Fibroblast of peridontal ligament (primary cell): ENCODE results near the gene PLPP6.
A peak's percentile ranks its signal among the peaks of the same experiment; 100 is the strongest.
"Not testable (repeated sequence)": the region's sequence is repeated elsewhere in the genome, so short reads cannot be mapped to it uniquely, and the experiment has no call there.

ENCODE experiments used
- DNase-seq: peaks from one replicate; pipeline ENCODE4 v3.0.0-alpha.2; 2010; ENCODE audit errors: extremely low read depth

The PLPP6 gene

GRCh38 chr9:4662108-4662988 lies at the start of gene PLPP6:
PLPP6 (plus strand) TSS chr9:4662294; CDS start chr9:4662376, 82 bp downstream.
- DNase-seq: peak; percentile 70

GRCh38 chr9:4614627-4615026 lies 47.5 kb upstream of the PLPP6 start:
- no peak for DNase-seq

- DNase-seq: peak; percentile 93
Observed at GRCh38 chr9:4615251-4615650, 46.8 kb upstream of the PLPP6 start.

- no peak for DNase-seq
Observed at GRCh38 chr9:4615778-4616177, 46.3 kb upstream of the PLPP6 start.

GRCh38 chr9:4617752-4618151 lies 44.3 kb upstream of the PLPP6 start:
- DNase-seq: no peak

GRCh38 chr9:4618700-4619099 lies 43.4 kb upstream of the PLPP6 start:
- DNase-seq: no peak

- DNase-seq: no peak
Observed at GRCh38 chr9:4620057-4620765, 41.9 kb upstream of the PLPP6 start.

- DNase-seq: peak; percentile 61
Observed at GRCh38 chr9:4620881-4621555, 41.1 kb upstream of the PLPP6 start.

GRCh38 chr9:4622016-4622415 lies 40.1 kb upstream of the PLPP6 start:
- DNase-seq: no peak

GRCh38 chr9:4630836-4631235 lies 31.3 kb upstream of the PLPP6 start:
- no peak for DNase-seq

- DNase-seq: no peak
Observed at GRCh38 chr9:4638968-4639367, 23.1 kb upstream of the PLPP6 start.

- no peak for DNase-seq
Observed at GRCh38 chr9:4639420-4639819, 22.7 kb upstream of the PLPP6 start.

- DNase-seq: peak; percentile 51
Observed at GRCh38 chr9:4640027-4640426, 22.1 kb upstream of the PLPP6 start.

GRCh38 chr9:4642351-4642750 lies 19.7 kb upstream of the PLPP6 start:
- no peak for DNase-seq

- DNase-seq: no peak
Observed at GRCh38 chr9:4654084-4654483, 8.0 kb upstream of the PLPP6 start.

GRCh38 chr9:4654538-4654937 lies 7.6 kb upstream of the PLPP6 start:
- DNase-seq: no peak

GRCh38 chr9:4656196-4656595 lies 5.9 kb upstream of the PLPP6 start:
- not testable (repeated sequence) for DNase-seq

GRCh38 chr9:4656621-4657020 lies 5.5 kb upstream of the PLPP6 start:
- no peak for DNase-seq

- DNase-seq: no peak
Observed at GRCh38 chr9:4657426-4658159, 4.5 kb upstream of the PLPP6 start.

GRCh38 chr9:4660665-4661064 lies 1.4 kb upstream of the PLPP6 start:
- not testable (repeated sequence) for DNase-seq

GRCh38 chr9:4661165-4661564 lies 929 bp upstream of the PLPP6 start:
- DNase-seq: no peak

- peak; percentile 49 for DNase-seq
Observed at GRCh38 chr9:4661611-4662010, 483 bp upstream of the PLPP6 start.
